ENCODE results near the gene SNX20. TPM values are rescaled to one million over a fixed set of nuclear protein-coding genes. Genes with fewer than 3 reads are reported as not detected.

The SNX20 gene
- total and polyA plus RNA-seq, 9 donors = 0.38 to 2.7 (median 0.82) TPM

GRCh38 chr16:50677351-50677750 is 3.8 kb downstream of the SNX20 start:
- TF ChIP-seq EP300 (IDR thresholded peaks at IDR 0.05) (no peak), POLR2A (IDR thresholded peaks at IDR 0.05) (no peak)
- TF ChIP-seq, protein P1, sequence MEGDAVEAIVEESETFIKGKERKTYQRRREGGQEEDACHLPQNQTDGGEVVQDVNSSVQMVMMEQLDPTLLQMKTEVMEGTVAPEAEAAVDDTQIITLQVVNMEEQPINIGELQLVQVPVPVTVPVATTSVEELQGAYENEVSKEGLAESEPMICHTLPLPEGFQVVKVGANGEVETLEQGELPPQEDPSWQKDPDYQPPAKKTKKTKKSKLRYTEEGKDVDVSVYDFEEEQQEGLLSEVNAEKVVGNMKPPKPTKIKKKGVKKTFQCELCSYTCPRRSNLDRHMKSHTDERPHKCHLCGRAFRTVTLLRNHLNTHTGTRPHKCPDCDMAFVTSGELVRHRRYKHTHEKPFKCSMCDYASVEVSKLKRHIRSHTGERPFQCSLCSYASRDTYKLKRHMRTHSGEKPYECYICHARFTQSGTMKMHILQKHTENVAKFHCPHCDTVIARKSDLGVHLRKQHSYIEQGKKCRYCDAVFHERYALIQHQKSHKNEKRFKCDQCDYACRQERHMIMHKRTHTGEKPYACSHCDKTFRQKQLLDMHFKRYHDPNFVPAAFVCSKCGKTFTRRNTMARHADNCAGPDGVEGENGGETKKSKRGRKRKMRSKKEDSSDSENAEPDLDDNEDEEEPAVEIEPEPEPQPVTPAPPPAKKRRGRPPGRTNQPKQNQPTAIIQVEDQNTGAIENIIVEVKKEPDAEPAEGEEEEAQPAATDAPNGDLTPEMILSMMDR (IDR thresholded peaks at IDR 0.05) = no peak
- Histone ChIP-seq H3K9me3 (no peaks in the 10 kb centered on the region), H3K4me1 (ENCODE audit: insufficient read depth) (no peaks in the 10 kb centered on the region), H3K4me3 (no peak overlapping the region), H3K27ac (no peak overlapping the region), H3K36me3 (no peaks in the 10 kb centered on the region), H3K27me3 (no peaks in the 10 kb centered on the region)
- intact Hi-C loops (cut with DNase I) = loop anchor here in 1 of 4 donors (10.0 kb wide), 1 partner anchor 127 kb away; no protein-coding TSS in a partner anchor
- DNase-seq = no peak
- 68 to 73% (median 71%) methylated on average over 7 of the region's 7 CpGs for WGBS, 3 donors

GRCh38 chr16:50676684-50677225 is 4.4 kb downstream of the SNX20 start:
- 72 to 80% (median 74%) methylated on average over 9 of the region's 9 CpGs for WGBS, 3 donors
- no peak for TF ChIP-seq POLR2A (IDR thresholded peaks at IDR 0.05)
- TF ChIP-seq EP300 (IDR thresholded peaks at IDR 0.05) = no peak
- TF ChIP-seq, protein P1 (IDR thresholded peaks at IDR 0.05) = no peak
- no peaks in the 10 kb centered on the region for H3K9me3 ChIP-seq
- H3K36me3 ChIP-seq = no peaks in the 10 kb centered on the region
- no peaks in the 10 kb centered on the region for H3K4me1 ChIP-seq (ENCODE audit: insufficient read depth)
- no peak for DNase-seq
- intact Hi-C loops (cut with DNase I) = loop anchor here in 1 of 4 donors (10.0 kb wide), 1 partner anchor 128 kb away; no protein-coding TSS in a partner anchor
- no peak overlapping the region for H3K4me3 ChIP-seq
- no peak overlapping the region for H3K27ac ChIP-seq
- H3K27me3 ChIP-seq = no peaks in the 10 kb centered on the region

GRCh38 chr16:50675686-50676610 is 5.2 kb downstream of the SNX20 start:
- Histone ChIP-seq H3K4me3 (no peak overlapping the region), H3K36me3 (no peaks in the 10 kb centered on the region), H3K9me3 (no peaks in the 10 kb centered on the region), H3K27me3 (no peaks in the 10 kb centered on the region), H3K27ac (no peak overlapping the region), H3K4me1 (ENCODE audit: insufficient read depth) (no peaks in the 10 kb centered on the region)
- TF ChIP-seq, protein P1 (IDR thresholded peaks at IDR 0.05) = no peak
- TF ChIP-seq EP300 (IDR thresholded peaks at IDR 0.05) (no peak), POLR2A (IDR thresholded peaks at IDR 0.05) (no peak)
- intact Hi-C loops (cut with DNase I) = loop anchor here in 1 of 4 donors (10.0 kb wide), 1 partner anchor 129 kb away; no protein-coding TSS in a partner anchor
- DNase-seq = no peak
- 79 to 87% (median 83%) methylated on average over 23 of the region's 23 CpGs for WGBS, 3 donors

DNA sequence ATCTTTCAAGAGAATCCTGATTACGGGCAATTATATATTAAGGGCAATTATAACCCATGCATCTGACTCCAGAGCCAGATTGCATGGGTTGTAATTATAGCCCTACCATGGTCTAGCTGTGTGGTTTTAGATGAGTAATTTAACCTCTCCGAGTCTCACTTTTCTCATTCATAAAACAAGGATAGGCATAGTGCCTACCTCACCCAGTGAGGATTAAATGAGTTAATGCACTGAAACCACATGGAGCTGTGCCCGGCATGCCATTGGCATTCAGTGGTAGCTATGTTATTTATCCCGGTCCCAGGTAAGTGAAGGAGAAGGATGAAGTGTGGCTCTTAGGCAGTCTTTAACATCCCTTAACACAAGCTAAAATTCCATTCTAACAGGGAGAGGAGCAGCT is 6.3 kb downstream of the SNX20 start:
- H3K4me3 ChIP-seq = no peak overlapping the region
- no peak overlapping the region for H3K27ac ChIP-seq
- TF ChIP-seq EP300 (IDR thresholded peaks at IDR 0.05) (no peak), POLR2A (IDR thresholded peaks at IDR 0.05) (no peak)
- TF ChIP-seq, protein P1 (IDR thresholded peaks at IDR 0.05) = no peak
- no peaks in the 10 kb centered on the region for H3K27me3 ChIP-seq
- WGBS, 3 donors = 91 to 97% (median 96%) methylated on average over 4 of the region's 4 CpGs
- no peaks in the 10 kb centered on the region for H3K4me1 ChIP-seq (ENCODE audit: insufficient read depth)
- H3K36me3 ChIP-seq = no peaks in the 10 kb centered on the region
- H3K9me3 ChIP-seq = no peaks in the 10 kb centered on the region
- DNase-seq = no peak
- intact Hi-C loops (cut with DNase I) = loop anchor here in 1 of 4 donors (10.0 kb wide), 1 partner anchor 130 kb away; no protein-coding TSS in a partner anchor

Data from ovary (tissue), 9 donors.